AG04449 (cell line): Measurements from ENCODE around the gene TANGO6.

Source experiments
- CTCF ChIA-PET: fragments of 350-600 bp; formaldehyde crosslinking; extraction: SDS; loops from one replicate; lab custom pipeline; 2021; ENCODE audit warnings: antibody characterized with exemption; lab: Yijun Ruan, JAX
- POLR2A ChIA-PET: fragments of 400-600, 350-600 bp; formaldehyde crosslinking; extraction: SDS; loops from one replicate; lab custom pipeline; 2020; ENCODE audit warnings: antibody characterized with exemption, inconsistent platforms; lab: Yijun Ruan, JAX
- DNase-seq: peaks from one replicate; pipeline ENCODE4 v3.0.0-alpha.2; 2010; ENCODE audit warnings: low read depth, low spot score
- H3K4me3 ChIP-seq: 2 replicates; pipeline ENCODE4 v1.5.1; 2011; ENCODE audit warnings: low read depth, mild to moderate bottlenecking, control low read depth, low read length
- TF ChIP-seq, protein P1 (sequence below): IDR thresholded peaks from one replicate; pipeline ENCODE4 v1.5.1; 2011; ENCODE audit warnings: mild to moderate bottlenecking, moderate library complexity, low read length, control low read depth, inconsistent platforms; ENCODE audit not compliant: insufficient read depth; ENCODE audit errors: missing control alignments

TANGO6 gene

DNA sequence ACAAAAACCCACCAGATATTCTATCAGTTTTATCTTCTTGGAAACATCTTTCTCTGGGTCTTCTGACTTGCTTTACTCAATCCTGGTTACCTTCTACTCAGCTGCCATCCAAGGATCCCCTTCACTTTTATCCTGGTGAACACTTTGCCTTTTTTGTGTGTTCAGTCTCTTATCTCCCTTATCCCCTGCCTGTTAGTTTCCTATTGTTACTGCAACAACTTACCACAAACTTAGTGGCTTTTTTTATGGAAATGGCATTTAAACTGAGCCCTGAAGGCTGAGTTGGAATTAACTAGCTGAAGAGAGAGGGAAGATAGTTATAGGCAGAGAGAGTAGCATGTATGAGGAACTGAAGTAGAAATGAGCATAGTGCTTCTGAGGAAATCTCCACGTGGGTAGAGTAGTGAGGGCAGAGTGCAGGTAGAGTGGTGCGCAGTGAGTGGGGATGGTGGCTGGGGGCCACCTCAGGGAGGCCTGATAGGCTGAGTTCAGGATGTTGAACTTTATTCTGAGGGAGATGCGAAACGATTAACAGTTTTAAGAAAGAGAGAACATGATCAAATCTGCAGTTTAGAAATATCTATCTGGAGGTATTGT is 26.3 kb downstream of the TANGO6 start:
- TF ChIP-seq, protein P1, sequence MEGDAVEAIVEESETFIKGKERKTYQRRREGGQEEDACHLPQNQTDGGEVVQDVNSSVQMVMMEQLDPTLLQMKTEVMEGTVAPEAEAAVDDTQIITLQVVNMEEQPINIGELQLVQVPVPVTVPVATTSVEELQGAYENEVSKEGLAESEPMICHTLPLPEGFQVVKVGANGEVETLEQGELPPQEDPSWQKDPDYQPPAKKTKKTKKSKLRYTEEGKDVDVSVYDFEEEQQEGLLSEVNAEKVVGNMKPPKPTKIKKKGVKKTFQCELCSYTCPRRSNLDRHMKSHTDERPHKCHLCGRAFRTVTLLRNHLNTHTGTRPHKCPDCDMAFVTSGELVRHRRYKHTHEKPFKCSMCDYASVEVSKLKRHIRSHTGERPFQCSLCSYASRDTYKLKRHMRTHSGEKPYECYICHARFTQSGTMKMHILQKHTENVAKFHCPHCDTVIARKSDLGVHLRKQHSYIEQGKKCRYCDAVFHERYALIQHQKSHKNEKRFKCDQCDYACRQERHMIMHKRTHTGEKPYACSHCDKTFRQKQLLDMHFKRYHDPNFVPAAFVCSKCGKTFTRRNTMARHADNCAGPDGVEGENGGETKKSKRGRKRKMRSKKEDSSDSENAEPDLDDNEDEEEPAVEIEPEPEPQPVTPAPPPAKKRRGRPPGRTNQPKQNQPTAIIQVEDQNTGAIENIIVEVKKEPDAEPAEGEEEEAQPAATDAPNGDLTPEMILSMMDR, result no peak
- H3K4me3 ChIP-seq, result no peak overlapping the region
- CTCF ChIA-PET, result interaction anchor here (1.1 to 2.0 kb wide), 3 partner anchors 10 to 254 kb away, joined by 3 to 7 read pairs (median 3); no protein-coding TSS in a partner anchor
- POLR2A ChIA-PET, result no interaction called here
- DNase-seq, result no peak

DNA sequence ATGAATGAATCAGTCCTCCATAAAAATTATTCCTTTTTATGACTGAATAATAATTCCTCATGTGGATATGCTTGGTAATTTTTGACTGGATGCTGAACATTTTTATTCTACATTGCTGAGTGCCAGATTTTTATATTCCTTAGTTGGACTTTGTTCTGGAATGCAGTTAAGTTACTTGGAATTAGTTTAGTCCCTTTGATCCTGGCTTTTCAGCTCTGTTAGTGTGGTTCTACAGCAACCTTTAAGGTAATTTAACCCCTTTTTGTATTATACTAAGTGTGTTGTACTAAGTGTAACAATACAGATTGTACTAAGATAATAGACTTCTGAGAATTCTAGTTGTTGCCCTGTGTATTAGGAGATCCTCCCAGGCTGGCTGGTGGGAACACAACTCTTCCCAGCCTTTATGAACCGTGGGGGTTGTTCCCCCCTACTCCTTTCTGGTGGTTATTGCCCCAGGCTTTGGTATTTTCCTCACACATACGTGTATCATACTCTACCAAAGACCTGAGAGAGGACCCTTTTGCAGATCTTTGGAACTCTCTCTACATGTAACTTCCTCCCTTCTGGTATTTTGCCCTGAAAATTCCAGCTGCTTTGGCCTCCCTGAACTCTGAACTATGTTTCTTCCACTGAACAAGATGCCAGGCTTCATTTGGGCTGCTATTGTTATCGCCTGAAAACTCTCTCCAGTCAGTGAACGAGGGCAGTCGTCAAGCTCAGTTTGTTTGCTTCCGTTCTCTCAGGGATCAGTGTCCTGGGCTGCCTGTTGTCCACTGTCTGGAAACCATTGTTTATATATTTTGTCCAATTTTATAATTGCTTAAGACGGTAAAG is 30.5 kb downstream of the TANGO6 start:
- TF ChIP-seq, protein P1, result no peak
- no peak overlapping the region for H3K4me3 ChIP-seq
- CTCF ChIA-PET, result interaction anchor here (1.0 to 1.4 kb wide), 4 partner anchors 27 to 345 kb away, joined by 3 to 7 read pairs (median 4); no protein-coding TSS in a partner anchor
- POLR2A ChIA-PET, result no interaction called here
- DNase-seq, result no peak

DNA sequence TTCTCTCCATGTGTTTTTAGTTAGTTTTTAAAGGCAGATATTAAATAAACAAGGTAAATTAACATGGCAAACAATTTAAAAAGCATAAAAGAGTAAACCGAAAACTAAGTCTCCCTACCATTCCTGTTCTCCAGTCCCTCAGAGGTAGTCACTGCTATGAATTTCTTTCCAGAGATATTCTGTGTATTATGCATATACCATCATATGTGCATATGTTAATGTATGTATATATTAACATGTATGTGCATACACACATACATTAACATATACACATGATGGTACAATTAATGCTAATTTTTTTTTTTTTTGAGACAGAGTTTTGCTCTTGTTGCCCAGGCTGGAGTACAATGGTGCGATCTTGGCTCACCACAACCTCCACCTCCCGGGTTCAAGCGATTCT is 32.5 kb downstream of the TANGO6 start:
- CTCF ChIA-PET, result interaction anchor here (2.0 to 2.3 kb wide), 2 partner anchors 27 to 347 kb away, joined by 4 to 6 read pairs; no protein-coding TSS in a partner anchor
- POLR2A ChIA-PET, result no interaction called here
- TF ChIP-seq, protein P1, result no peak
- no peak for DNase-seq
- no peak overlapping the region for H3K4me3 ChIP-seq

DNA sequence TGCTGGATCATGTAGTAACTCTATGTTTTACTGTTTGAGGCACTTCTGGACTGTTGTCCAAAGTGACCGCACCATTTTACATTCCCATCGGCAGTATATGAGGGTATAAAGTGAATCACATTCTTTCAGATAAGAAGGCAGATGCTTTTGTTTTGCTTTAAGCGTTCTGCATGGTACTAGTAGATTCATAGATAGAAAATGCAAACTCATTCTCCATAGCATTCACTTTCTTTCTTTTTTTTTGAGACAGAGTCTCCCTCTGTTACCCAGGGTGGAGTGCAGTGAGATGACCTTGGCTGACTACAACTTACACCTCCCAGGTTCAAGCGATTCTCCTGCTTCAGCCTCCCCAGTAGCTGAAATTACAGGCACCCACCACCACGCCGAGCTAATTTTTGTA is 40.4 kb downstream of the TANGO6 start:
- ChIA-PET POLR2A (no interaction called here), CTCF (no interaction called here)
- DNase-seq, result no peak
- TF ChIP-seq, protein P1, result no peak
- H3K4me3 ChIP-seq, result no peak overlapping the region

DNA sequence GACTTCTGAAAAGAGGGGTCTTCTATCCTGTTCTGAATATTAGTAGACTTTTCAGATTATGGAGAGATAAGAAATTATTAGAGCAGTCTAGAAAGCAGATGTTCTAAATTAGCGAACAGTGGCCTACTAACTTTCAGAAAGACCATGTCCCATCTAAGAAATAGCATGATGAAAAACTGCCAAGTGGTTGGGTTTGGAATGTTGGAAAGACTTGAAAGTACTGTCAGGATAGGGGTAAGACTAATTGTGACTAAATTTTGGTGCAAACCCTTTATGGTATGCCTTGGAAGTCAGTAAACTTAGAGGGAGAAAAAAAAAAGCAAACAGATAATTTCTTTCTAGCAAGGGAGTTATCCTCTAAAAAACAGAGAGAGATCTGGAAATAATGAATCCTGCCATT is 41.1 kb downstream of the TANGO6 start:
- DNase-seq, result no peak
- CTCF ChIA-PET, result interaction anchor here (1.7 kb wide), 1 partner anchor 12 kb away, joined by 4 read pairs; no protein-coding TSS in a partner anchor
- TF ChIP-seq, protein P1, result no peak
- H3K4me3 ChIP-seq, result no peak overlapping the region
- POLR2A ChIA-PET, result no interaction called here
